H1 (cell line): Measurements from ENCODE around the gene LCNL1. TPM values are rescaled to one million over a fixed set of nuclear protein-coding genes. Genes with fewer than 3 reads are reported as not detected.

ENCODE experiments used
- CTCF ChIA-PET: fragments of 300-600 bp; sonication (Branson Sonifier 250); formaldehyde crosslinking; loops from one replicate; lab custom pipeline; 2021; ENCODE audit not compliant: partially characterized antibody; lab: Charles Lee
- POLR2A ChIA-PET: fragments of 300-600 bp; sonication (Branson Sonifier 250); formaldehyde crosslinking; loops from one replicate; lab custom pipeline; 2021; ENCODE audit warnings: inconsistent platforms; ENCODE audit not compliant: partially characterized antibody; lab: Charles Lee
- DNase-seq, 2 experiments: peaks; one replicate each; pipeline versions ENCODE4 v3.0.0 to v3.0.0-alpha.2; 2010 to 2022; ENCODE audit warnings: low spot score in 2 of 2, low read depth in 1 of 2, mixed read lengths in 1 of 2
- FAIRE-seq: peaks from 2 replicates; lab custom pipeline; 2011; peaks lifted over from hg19 to GRCh38; lab: Jason Lieb, UNC
- H2AFZ ChIP-seq: 2 replicates; pipeline ENCODE4 v1.8.1; 2012; ENCODE audit warnings: low read length, inconsistent platforms
- H2AK5ac ChIP-seq: 2 replicates; pipeline ENCODE4 v1.6.1; 2013; ENCODE audit warnings: low read depth, low read length
- H2BK120ac ChIP-seq: replicated peaks from 2 replicates; pipeline ENCODE3; 2013; ENCODE audit warnings: low read depth, low read length, inconsistent platforms
- H2BK12ac ChIP-seq: 2 replicates; pipeline ENCODE4 v1.6.1; 2013; ENCODE audit warnings: low read depth, low read length
- H2BK15ac ChIP-seq: 2 replicates; pipeline ENCODE4 v1.6.1; 2013; ENCODE audit warnings: low read length
- H2BK20ac ChIP-seq: 2 replicates; pipeline ENCODE4 v1.6.1; 2013; ENCODE audit warnings: low read length
- H2BK5ac ChIP-seq: 2 replicates; pipeline ENCODE4 v1.6.1; 2013; ENCODE audit warnings: low read depth, low read length
- H3K14ac ChIP-seq: 2 replicates; pipeline ENCODE4 v1.6.1; 2013; ENCODE audit warnings: inconsistent platforms; ENCODE audit not compliant: insufficient read length
- H3K18ac ChIP-seq: 2 replicates; pipeline ENCODE4 v1.6.1; 2013; ENCODE audit warnings: low read length; ENCODE audit errors: extremely low read depth
- H3K23ac ChIP-seq: 2 replicates; pipeline ENCODE4 v1.6.1; 2013; ENCODE audit warnings: inconsistent platforms; ENCODE audit not compliant: insufficient read length
- H3K23me2 ChIP-seq: 2 replicates; pipeline ENCODE4 v1.6.1; 2013; ENCODE audit warnings: low read depth, low read length
- H3K27ac ChIP-seq: 2 replicates; pipeline ENCODE4 v1.6.1; 2011; ENCODE audit warnings: low read depth, low read length, inconsistent platforms
- H3K27me3 ChIP-seq, 4 experiments: replicated peaks in 1 of 4; 1 replicate in 1 of 4; 2 replicates in 3 of 4; pipeline versions ENCODE4 v1.6.1 to v1.8.1; 2011 to 2013; ENCODE audit warnings: low read length in 3 of 4, mild to moderate bottlenecking in 3 of 4, inconsistent platforms in 2 of 4, mixed read lengths in 2 of 4, moderate library complexity in 1 of 4; ENCODE audit not compliant: control insufficient read depth in 3 of 4, insufficient read depth in 3 of 4; ENCODE audit errors: extremely low read depth in 1 of 4
- H3K36me3 ChIP-seq, 4 experiments: 2 replicates each; pipeline versions ENCODE4 v1.6.1 to v1.8.1; 2011 to 2013; ENCODE audit warnings: mild to moderate bottlenecking in 4 of 4, low read length in 3 of 4, moderate library complexity in 2 of 4, control low read depth in 1 of 4, inconsistent platforms in 1 of 4; ENCODE audit not compliant: insufficient read depth in 4 of 4, control insufficient read depth in 2 of 4
- H3K4ac ChIP-seq: replicated peaks from 2 replicates; pipeline ENCODE3; 2013; ENCODE audit warnings: low read length, low read depth, mixed read lengths, inconsistent platforms; ENCODE audit not compliant: insufficient read length
- H3K4me1 ChIP-seq, 4 experiments: replicated peaks in 1 of 4; 1 replicate in 1 of 4; 2 replicates in 3 of 4; pipeline versions ENCODE4 v1.6.1 to v1.8.1; 2011 to 2013; ENCODE audit warnings: low read length in 3 of 4, inconsistent platforms in 2 of 4, mixed read lengths in 1 of 4; ENCODE audit not compliant: insufficient read depth in 4 of 4, control insufficient read depth in 3 of 4
- H3K4me2 ChIP-seq, 2 experiments: 2 replicates each; pipeline versions ENCODE4 v1.6.1 to v1.8.1; 2011 to 2013; ENCODE audit warnings: low read depth in 2 of 2, low read length in 2 of 2, control low read depth in 1 of 2, inconsistent platforms in 1 of 2, mild to moderate bottlenecking in 1 of 2; ENCODE audit not compliant: insufficient read depth in 1 of 2
- H3K4me3 ChIP-seq, 4 experiments: fragments of 200-600, 300-600 bp in 1 of 4; sonication (generic), shearing (Covaris generic), sonication (Bioruptor Twin) in 1 of 4; 2 replicates each; pipeline versions ENCODE4 v1.5.1 to v1.8.1; 2011 to 2016; ENCODE audit warnings: low read length in 4 of 4, low read depth in 3 of 4, control low read depth in 2 of 4, inconsistent platforms in 2 of 4, mild to moderate bottlenecking in 2 of 4, mixed read lengths in 1 of 4, moderate library complexity in 1 of 4; ENCODE audit not compliant: insufficient read depth in 2 of 4; ENCODE audit errors: extremely low read depth in 1 of 4
- H3K56ac ChIP-seq: replicated peaks from 2 replicates; pipeline ENCODE3; 2013; ENCODE audit warnings: low read depth, mild to moderate bottlenecking, mixed read lengths, low read length, inconsistent platforms; ENCODE audit not compliant: insufficient read length
- H3K79me1 ChIP-seq: 2 replicates; pipeline ENCODE4 v1.6.1; 2013; ENCODE audit warnings: low read depth, low read length, control low read depth
- H3K79me2 ChIP-seq, 2 experiments: 2 replicates each; pipeline versions ENCODE4 v1.6.1 to v1.8.1; 2012 to 2013; ENCODE audit warnings: low read length in 2 of 2, mild to moderate bottlenecking in 2 of 2, inconsistent platforms in 1 of 2; ENCODE audit not compliant: insufficient read depth in 2 of 2, control insufficient read depth in 1 of 2
- H3K9ac ChIP-seq, 4 experiments: replicated peaks in 1 of 4; 1 replicate in 1 of 4; 2 replicates in 3 of 4; pipeline versions ENCODE4 v1.6.1 to v1.8.1; 2011 to 2013; ENCODE audit warnings: low read depth in 3 of 4, low read length in 3 of 4, control low read depth in 2 of 4, mild to moderate bottlenecking in 2 of 4, moderate library complexity in 2 of 4, inconsistent platforms in 1 of 4; ENCODE audit errors: extremely low read depth in 1 of 4
- H3K9me3 ChIP-seq, 2 experiments: 2 replicates each; pipeline versions ENCODE4 v1.6.1 to v1.8.1; 2012 to 2013; ENCODE audit warnings: mild to moderate bottlenecking in 2 of 2, moderate library complexity in 2 of 2, control low read depth in 1 of 2, inconsistent platforms in 1 of 2, low read depth in 1 of 2, low read length in 1 of 2, mixed read lengths in 1 of 2; ENCODE audit not compliant: insufficient read depth in 2 of 2
- H4K20me1 ChIP-seq, 2 experiments: replicated peaks in 1 of 2; 2 replicates each; pipeline versions ENCODE3 to v1.8.1; 2011 to 2013; ENCODE audit warnings: inconsistent platforms in 2 of 2, low read length in 2 of 2, mild to moderate bottlenecking in 1 of 2; ENCODE audit not compliant: insufficient read depth in 2 of 2, control insufficient read depth in 1 of 2
- H4K5ac ChIP-seq: 2 replicates; pipeline ENCODE4 v1.6.1; 2013; ENCODE audit warnings: low read length, low read depth, mixed read lengths, inconsistent platforms; ENCODE audit not compliant: insufficient read length
- H4K8ac ChIP-seq: 2 replicates; pipeline ENCODE4 v1.8.0; 2013; ENCODE audit warnings: mild to moderate bottlenecking, moderate library complexity, low read length, inconsistent platforms; ENCODE audit not compliant: insufficient read depth; ENCODE audit errors: extremely low read depth
- H4K91ac ChIP-seq: replicated peaks from 2 replicates; pipeline ENCODE3; 2013; ENCODE audit warnings: low read length, mixed read lengths, inconsistent platforms; ENCODE audit not compliant: insufficient read length
- CBX5 ChIP-seq: fragments of 300-800, 300-1000 bp; sonication (generic); IDR thresholded peaks from 2 replicates; pipeline ENCODE4 v1.7.1; 2016; ENCODE audit warnings: antibody characterized with exemption, low read length, low read depth
- NANOG ChIP-seq: IDR thresholded peaks from 2 replicates; pipeline ENCODE4 v1.6.1; 2011; ENCODE audit warnings: low read length, low read depth, mild to moderate bottlenecking, inconsistent platforms; ENCODE audit not compliant: insufficient read depth, poor library complexity, severe bottlenecking
- SIX5 ChIP-seq: IDR thresholded peaks from 2 replicates; pipeline ENCODE4 v1.6.1; 2011; ENCODE audit warnings: mild to moderate bottlenecking, low read depth, low read length
- USF2 ChIP-seq: IDR thresholded peaks from 2 replicates; pipeline ENCODE4 v1.6.1; 2011; ENCODE audit warnings: low read length, improper control_type of control experiment
- ZNF274 ChIP-seq: IDR thresholded peaks from 2 replicates; pipeline ENCODE4 v1.7.0; 2012; ENCODE audit warnings: low read length, borderline replicate concordance; ENCODE audit errors: extremely low read depth
- WGBS, 2 experiments: shearing (Covaris generic) in 1 of 2; methylation state at CpG; one replicate each; pipeline versions ENCODE4 v1.1.6 to v1.1.7; 2013 to 2015; ENCODE audit warnings: low lambda C conversion rate in 2 of 2, mixed read lengths in 2 of 2, inconsistent platforms in 1 of 2, low coverage in 1 of 2, missing lambda C conversion rate in 1 of 2; ENCODE audit not compliant: insufficient replicate concordance in 2 of 2, insufficient coverage in 1 of 2, insufficient read length in 1 of 2; ENCODE audit errors: extremely low coverage in 1 of 2, missing lambda C conversion rate in 1 of 2; 5-methylcytosine and 5-hydroxymethylcytosine counted together
- polyA plus RNA-seq, 7 experiments: library from polyadenylated mRNA; depleted of rRNA in 3 of 7; stranded (reverse) in 5 of 7; unstranded in 2 of 7; fragments of >200 nt in 5 of 7; fragments of 200-250 nt in 2 of 7; gene quantifications; 1 replicate in 5 of 7; 2 replicates in 1 of 7; 4 replicates in 1 of 7; pipeline versions ENCODE4 v1.2.1 to v1.2.3, GENCODE V29; 2011 to 2013; ENCODE audit warnings: missing spikeins in 2 of 7, mixed read lengths in 2 of 7
- total RNA-seq: library from RNA; stranded (reverse); fragmentation: NEBNext Ultra II Directional; extraction: Animal tissue kit (Norgen Biotek cat#: 25700); gene quantifications from 2 replicates; pipeline ENCODE4 v1.2.1, GENCODE V29; 2021
- TF ChIP-seq, protein P1 (sequence below): IDR thresholded peaks from 2 replicates; pipeline ENCODE4 v1.6.1; 2011; ENCODE audit warnings: low read depth, mild to moderate bottlenecking, low read length; ENCODE audit not compliant: insufficient read depth

The LCNL1 gene
- total and polyA plus RNA-seq, 2 of the 8 experiments (the other 6 are each of a cell fraction or from before 2014, with no cell fraction given): 0.11 TPM; not detected in 1

GRCh38 chr9:136994888-136995230 is 12.1 kb downstream of the LCNL1 start:
- H3K56ac ChIP-seq: no peak overlapping the region
- H4K8ac ChIP-seq: no peak overlapping the region
- H3K4me1 ChIP-seq: peaks cover 0 to 20% (median 11%) of the 10 kb centered on the region in 4 experiments; a peak in 6 of 7 replicates
- H3K23ac ChIP-seq: no peak overlapping the region
- H3K36me3 ChIP-seq: peaks cover 0 to 2% (median 0%) of the 10 kb centered on the region in 4 experiments; a peak in 1 of 8 replicates
- H4K20me1 ChIP-seq: peaks cover 0 to 2% of the 10 kb centered on the region in 2 experiments
- no peaks in the 10 kb centered on the region for H3K79me2 ChIP-seq
- ChIA-PET POLR2A (no interaction called here), CTCF (interaction anchor here (1.2 to 5.6 kb wide), 6 partner anchors 11 to 72 kb away, joined by 3 to 29 read pairs (median 5); partner anchors contain the start of genes FUT7 and PTGDS)
- peak overlapping the region in 1 of 2 experiments; percentile 47; a peak in 1 of 4 replicates for H3K4me2 ChIP-seq
- no peak overlapping the region for H4K5ac ChIP-seq
- DNase-seq (no peak), FAIRE-seq (no peak)
- 99% methylated on average over 20 of the region's 40 CpGs; no CpG with 5 or more reads in 1 of the 2 experiments for WGBS, 2 experiments
- TF ChIP-seq, protein P1, sequence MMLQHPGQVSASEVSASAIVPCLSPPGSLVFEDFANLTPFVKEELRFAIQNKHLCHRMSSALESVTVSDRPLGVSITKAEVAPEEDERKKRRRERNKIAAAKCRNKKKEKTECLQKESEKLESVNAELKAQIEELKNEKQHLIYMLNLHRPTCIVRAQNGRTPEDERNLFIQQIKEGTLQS: no peak
- TF ChIP-seq ZNF274 (no peak), USF2 (no peak), NANOG (no peak), SIX5 (no peak), CBX5 (no peak)
- H3K9ac ChIP-seq: no peak overlapping the region
- H3K4ac ChIP-seq: no peak overlapping the region
- H2BK15ac ChIP-seq: no peak overlapping the region
- no peaks in the 10 kb centered on the region for H3K79me1 ChIP-seq
- H3K9me3 ChIP-seq: peaks cover 6% of the 10 kb centered on the region in 2 experiments; a peak in 2 of 4 replicates
- H2BK120ac ChIP-seq: no peak overlapping the region
- H3K4me3 ChIP-seq: no peak overlapping the region
- H3K27ac ChIP-seq: no peak overlapping the region
- no peak overlapping the region for H2BK12ac ChIP-seq
- H2AK5ac ChIP-seq: no peak overlapping the region
- peaks cover 0 to 12% (median 10%) of the 10 kb centered on the region in 4 experiments; a peak in 3 of 7 replicates for H3K27me3 ChIP-seq
- no peak overlapping the region for H3K18ac ChIP-seq
- H4K91ac ChIP-seq: no peak overlapping the region
- H2BK5ac ChIP-seq: no peak overlapping the region
- H2AFZ ChIP-seq: no peak overlapping the region
- H3K14ac ChIP-seq: no peak overlapping the region
- H3K23me2 ChIP-seq: peaks cover 17% of the 10 kb centered on the region
- H2BK20ac ChIP-seq: no peak overlapping the region
